Mesenchymal stem cell (in vitro differentiated cells and primary cell): Measurements from ENCODE around the gene ZYX.

ENCODE experiments used
- DNase-seq: peaks from one replicate; pipeline ENCODE4 v3.0.0-alpha.2; 2013
- H2AFZ ChIP-seq: one replicate; pipeline ENCODE4 v1.6.1; 2013; ENCODE audit warnings: low read depth, mild to moderate bottlenecking, control low read depth, inconsistent platforms, low read length, moderate library complexity
- H2AK5ac ChIP-seq: 2 replicates; pipeline ENCODE4 v1.6.1; 2013; ENCODE audit warnings: low read length, moderate library complexity, mild to moderate bottlenecking, inconsistent platforms; ENCODE audit not compliant: severe bottlenecking
- H2BK120ac ChIP-seq: one replicate; pipeline ENCODE4 v1.6.1; 2013; ENCODE audit warnings: low read depth, mild to moderate bottlenecking, inconsistent platforms, low read length, moderate library complexity
- H2BK12ac ChIP-seq, 2 experiments: one replicate each; pipeline ENCODE4 v1.6.1; 2013; ENCODE audit warnings: inconsistent platforms in 2 of 2, low read length in 2 of 2, mild to moderate bottlenecking in 2 of 2, moderate library complexity in 2 of 2, control low read depth in 1 of 2
- H2BK15ac ChIP-seq: one replicate; pipeline ENCODE4 v1.6.1; 2013; ENCODE audit warnings: mild to moderate bottlenecking, low read depth, inconsistent platforms; ENCODE audit not compliant: poor library complexity, severe bottlenecking
- H2BK5ac ChIP-seq: 2 replicates; pipeline ENCODE4 v1.6.1; 2013; ENCODE audit warnings: low read depth, mild to moderate bottlenecking, low read length, control low read depth, inconsistent platforms; ENCODE audit not compliant: poor library complexity, severe bottlenecking
- H3K14ac ChIP-seq, 2 experiments: one replicate each; pipeline ENCODE4 v1.6.1; 2013; ENCODE audit warnings: inconsistent platforms in 2 of 2, low read length in 2 of 2, control low read depth in 1 of 2, mild to moderate bottlenecking in 1 of 2, moderate library complexity in 1 of 2
- H3K18ac ChIP-seq, 2 experiments: one replicate each; pipeline ENCODE4 v1.6.1; 2013; ENCODE audit warnings: inconsistent platforms in 2 of 2, low read length in 2 of 2, control low read depth in 1 of 2, low read depth in 1 of 2, mild to moderate bottlenecking in 1 of 2
- H3K23ac ChIP-seq, 2 experiments: one replicate each; pipeline ENCODE4 v1.6.1; 2013; ENCODE audit warnings: inconsistent platforms in 2 of 2, low read length in 2 of 2, mild to moderate bottlenecking in 2 of 2, moderate library complexity in 2 of 2, control low read depth in 1 of 2
- H3K27ac ChIP-seq: 2 replicates; pipeline ENCODE4 v1.5.1; 2013; ENCODE audit warnings: mild to moderate bottlenecking, moderate library complexity, low read length, control low read depth, inconsistent platforms; ENCODE audit not compliant: poor library complexity, severe bottlenecking
- H3K27me3 ChIP-seq, 2 experiments: 2 replicates each; pipeline versions ENCODE4 v1.6.1 to v1.7.0; 2013; ENCODE audit warnings: low read length in 2 of 2, mild to moderate bottlenecking in 2 of 2, moderate library complexity in 2 of 2, control low read depth in 1 of 2, inconsistent platforms in 1 of 2; ENCODE audit not compliant: control insufficient read depth in 1 of 2, insufficient read depth in 1 of 2
- H3K36me3 ChIP-seq, 2 experiments: 2 replicates each; pipeline versions ENCODE4 v1.6.1 to v1.7.0; 2013; ENCODE audit warnings: low read length in 2 of 2, control low read depth in 1 of 2, inconsistent platforms in 1 of 2, low read depth in 1 of 2, mild to moderate bottlenecking in 1 of 2; ENCODE audit not compliant: insufficient read depth in 2 of 2, control insufficient read depth in 1 of 2
- H3K4ac ChIP-seq, 2 experiments: one replicate each; pipeline ENCODE4 v1.6.1; 2013; ENCODE audit warnings: inconsistent platforms in 2 of 2, low read length in 2 of 2, mild to moderate bottlenecking in 2 of 2, moderate library complexity in 2 of 2, control low read depth in 1 of 2, low read depth in 1 of 2
- H3K4me1 ChIP-seq: 2 replicates; pipeline ENCODE4 v1.6.1; 2013; ENCODE audit warnings: low read depth, low read length, control low read depth; ENCODE audit not compliant: control insufficient read depth, insufficient read depth
- H3K4me2 ChIP-seq: 2 replicates; pipeline ENCODE4 v1.6.1; 2013; ENCODE audit warnings: low read length, mild to moderate bottlenecking, inconsistent platforms; ENCODE audit not compliant: poor library complexity, severe bottlenecking
- H3K4me3 ChIP-seq, 2 experiments: 2 replicates each; pipeline versions ENCODE4 v1.5.1 to v1.7.0; 2013; ENCODE audit warnings: low read length in 2 of 2, mild to moderate bottlenecking in 2 of 2, control low read depth in 1 of 2, low read depth in 1 of 2; ENCODE audit not compliant: insufficient read depth in 1 of 2
- H3K79me1 ChIP-seq: replicated peaks from 2 replicates; pipeline ENCODE4 v1.6.1; 2013; ENCODE audit warnings: mild to moderate bottlenecking, control low read depth, low read length, inconsistent platforms; ENCODE audit not compliant: poor library complexity, severe bottlenecking
- H3K9ac ChIP-seq: 2 replicates; pipeline ENCODE4 v1.7.0; 2013; ENCODE audit warnings: mild to moderate bottlenecking, low read length, moderate library complexity
- H3K9me3 ChIP-seq: 2 replicates; pipeline ENCODE4 v1.7.0; 2013; ENCODE audit warnings: mild to moderate bottlenecking, low read length; ENCODE audit not compliant: control insufficient read depth
- H4K8ac ChIP-seq: one replicate; pipeline ENCODE4 v1.6.1; 2013; ENCODE audit warnings: inconsistent platforms, mild to moderate bottlenecking, low read length, moderate library complexity
- H4K91ac ChIP-seq: one replicate; pipeline ENCODE4 v1.6.1; 2013; ENCODE audit warnings: mild to moderate bottlenecking, low read length, inconsistent platforms
- WGBS: methylation state at CpG from one replicate; pipeline ENCODE4 v1.1.7; 2013; ENCODE audit warnings: mixed read lengths; 5-methylcytosine and 5-hydroxymethylcytosine counted together

Gene ZYX

GRCh38 chr7:143351060-143351459, 30.1 kb upstream of the ZYX start:
- H2AK5ac ChIP-seq = no peak overlapping the region
- no peak overlapping the region for H4K91ac ChIP-seq
- H3K9ac ChIP-seq = no peak overlapping the region
- H3K36me3 ChIP-seq = peaks cover 0 to 6% of the 10 kb centered on the region in 2 experiments
- H3K23ac ChIP-seq = no peak overlapping the region
- no peak overlapping the region for H2AFZ ChIP-seq
- H2BK15ac ChIP-seq = no peak overlapping the region
- no peak for DNase-seq
- H3K4me3 ChIP-seq = no peak overlapping the region
- no peak overlapping the region for H3K4me2 ChIP-seq
- no peaks in the 10 kb centered on the region for H3K79me1 ChIP-seq
- H2BK5ac ChIP-seq = no peak overlapping the region
- H3K27me3 ChIP-seq = peaks cover 31 to 61% of the 10 kb centered on the region in 2 experiments
- no peaks in the 10 kb centered on the region for H3K9me3 ChIP-seq
- peaks cover 1% of the 10 kb centered on the region for H3K4me1 ChIP-seq
- H3K4ac ChIP-seq = no peak overlapping the region
- H2BK12ac ChIP-seq = no peak overlapping the region
- H3K27ac ChIP-seq = no peak overlapping the region
- no peak overlapping the region for H3K14ac ChIP-seq
- H4K8ac ChIP-seq = no peak overlapping the region
- no peak overlapping the region for H2BK120ac ChIP-seq
- WGBS = 64% methylated on average over 5 of the region's 5 CpGs
- no peak overlapping the region for H3K18ac ChIP-seq

- Histone ChIP-seq H2AK5ac (no peak overlapping the region), H2BK15ac (no peak overlapping the region), H3K36me3 (peaks cover 0 to 11% of the 10 kb centered on the region in 2 experiments), H2BK5ac (no peak overlapping the region), H2BK12ac (no peak overlapping the region), H3K9ac (no peak overlapping the region), H3K4ac (no peak overlapping the region), H3K79me1 (no peaks in the 10 kb centered on the region), H4K91ac (no peak overlapping the region), H3K23ac (no peak overlapping the region), H4K8ac (no peak overlapping the region), H3K9me3 (no peaks in the 10 kb centered on the region), H3K14ac (no peak overlapping the region), H3K4me1 (peaks cover 1% of the 10 kb centered on the region), H3K27ac (no peak overlapping the region), H3K27me3 (peaks cover 27 to 56% of the 10 kb centered on the region in 2 experiments), H2AFZ (no peak overlapping the region), H3K4me3 (no peak overlapping the region), H3K4me2 (no peak overlapping the region), H2BK120ac (no peak overlapping the region), H3K18ac (no peak overlapping the region)
- WGBS = 92% methylated on average over 7 of the region's 9 CpGs
- DNase-seq = no peak
Observed at GRCh38 chr7:143351574-143351973, 29.6 kb upstream of the ZYX start.

- no peak overlapping the region for H3K27ac ChIP-seq
- no peak overlapping the region for H4K8ac ChIP-seq
- H4K91ac ChIP-seq = no peak overlapping the region
- H3K36me3 ChIP-seq = peaks cover 0 to 18% of the 10 kb centered on the region in 2 experiments
- no peak overlapping the region for H3K18ac ChIP-seq
- H3K23ac ChIP-seq = no peak overlapping the region
- no peak overlapping the region for H2BK120ac ChIP-seq
- no peak overlapping the region for H3K4me2 ChIP-seq
- H2AFZ ChIP-seq = no peak overlapping the region
- H2BK12ac ChIP-seq = no peak overlapping the region
- no peak overlapping the region for H3K14ac ChIP-seq
- no peak overlapping the region for H2BK15ac ChIP-seq
- H3K9me3 ChIP-seq = no peaks in the 10 kb centered on the region
- no peak overlapping the region for H3K4ac ChIP-seq
- no peak overlapping the region for H2AK5ac ChIP-seq
- H3K9ac ChIP-seq = no peak overlapping the region
- H3K4me1 ChIP-seq = peaks cover 1% of the 10 kb centered on the region
- no peak for DNase-seq
- peaks cover 21 to 48% of the 10 kb centered on the region in 2 experiments for H3K27me3 ChIP-seq
- no peak overlapping the region for H2BK5ac ChIP-seq
- H3K79me1 ChIP-seq = no peaks in the 10 kb centered on the region
- WGBS = 68% methylated on average over 11 of the region's 11 CpGs
- no peak overlapping the region for H3K4me3 ChIP-seq
Observed at GRCh38 chr7:143352531-143353002, 28.6 kb upstream of the ZYX start.

DNA sequence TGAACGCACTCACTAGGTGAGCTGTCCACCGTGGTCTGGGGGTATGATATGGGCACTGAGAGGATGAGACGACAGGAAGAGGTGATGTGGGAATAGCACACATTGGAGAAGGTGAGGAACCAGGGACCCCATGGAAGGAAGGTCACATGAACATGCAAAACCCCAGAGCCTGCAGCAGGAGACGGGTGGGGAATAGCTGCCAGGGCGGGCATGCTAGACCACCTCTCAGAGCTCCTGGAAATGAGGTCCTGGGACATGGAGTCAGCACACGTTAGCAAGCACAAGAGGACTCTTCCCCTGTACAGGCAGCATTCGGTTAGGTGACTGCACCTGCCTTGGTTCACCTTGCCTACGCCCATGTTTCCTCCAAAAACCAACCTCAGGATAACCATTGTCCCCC, 26.8 kb upstream of the ZYX start:
- Histone ChIP-seq H4K8ac (no peak overlapping the region), H2BK15ac (no peak overlapping the region), H2BK120ac (no peak overlapping the region), H3K4me3 (no peak overlapping the region), H3K18ac (no peak overlapping the region), H3K27ac (no peak overlapping the region), H2BK5ac (no peak overlapping the region), H3K14ac (no peak overlapping the region), H2BK12ac (no peak overlapping the region), H3K79me1 (no peaks in the 10 kb centered on the region), H3K4me1 (peaks cover 1% of the 10 kb centered on the region), H3K9me3 (no peaks in the 10 kb centered on the region), H4K91ac (no peak overlapping the region), H3K4me2 (no peak overlapping the region), H3K36me3 (peaks cover 0 to 26% of the 10 kb centered on the region in 2 experiments), H3K9ac (no peak overlapping the region), H2AK5ac (no peak overlapping the region), H3K27me3 (peaks cover 5 to 49% of the 10 kb centered on the region in 2 experiments), H3K4ac (no peak overlapping the region), H2AFZ (no peak overlapping the region), H3K23ac (no peak overlapping the region)
- no peak for DNase-seq
- 86% methylated on average over 7 of the region's 8 CpGs for WGBS
